HCT116 (cell line): ENCODE results near the gene TUBA4A. TPM values are rescaled to one million over a fixed set of nuclear protein-coding genes. Genes with fewer than 3 reads are reported as not detected.

Source experiments
- ATAC-seq: fragments of 200-7000 bp; cut with Tn5 transposase; 2 replicates; pipeline ENCODE4 v1.9.1; 2020; ENCODE audit warnings: mild to moderate bottlenecking, moderate library complexity
- BruUV-seq: library from RNA; stranded (reverse); fragments of 400-500 nt; replicated peaks from 2 replicates; lab custom pipeline; 2021; lab: Mats Ljungman, UMichigan
- CTCF ChIA-PET: fragments of 300-600 bp; sonication (Branson Sonifier 250); formaldehyde crosslinking; loops from one replicate; lab custom pipeline; 2021; ENCODE audit warnings: antibody characterized with exemption; lab: Charles Lee
- POLR2A ChIA-PET: fragments of 300-600, 350-600 bp; sonication (Branson Sonifier 250); formaldehyde crosslinking; loops from one replicate; lab custom pipeline; 2021; ENCODE audit warnings: antibody characterized with exemption; lab: Charles Lee
- RAD21 ChIA-PET, 2 experiments: fragments of 300-600 bp; sonication (Branson Sonifier 250); formaldehyde crosslinking; loops; one replicate each; lab custom pipeline; 2023; ENCODE audit warnings: low total read pairs in 2 of 2; ENCODE audit not compliant: uncharacterized antibody in 2 of 2, unreplicated experiment in 2 of 2, low non-redundant PET in 1 of 2; lab: Charles Lee
- DNase-seq: peaks from one replicate; pipeline ENCODE4 v3.0.0-alpha.2; 2010; ENCODE audit warnings: low read depth, low spot score
- H2AFZ ChIP-seq: fragments of 200-600 bp; shearing (Covaris generic), sonication (generic); 2 replicates; pipeline ENCODE4 v1.6.1; 2017; ENCODE audit warnings: low read depth, mixed run types, mixed read lengths, antibody characterized with exemption, low read length; ENCODE audit not compliant: poor library complexity, severe bottlenecking
- H3K27ac ChIP-seq: 2 replicates; pipeline ENCODE4 v1.5.1; 2012; ENCODE audit warnings: low read depth, low read length
- H3K27me3 ChIP-seq: fragments of 200-600 bp; sonication (generic); 2 replicates; pipeline ENCODE4 v1.6.1; 2016; ENCODE audit warnings: mixed run types, low read length, mixed read lengths; ENCODE audit not compliant: insufficient read depth
- H3K36me3 ChIP-seq, 2 experiments: fragments of 200-500 bp in 1 of 2; fragments of 200-600 bp in 1 of 2; sonication (Bioruptor generic) in 1 of 2; sonication (generic) in 1 of 2; 2 replicates each; pipeline versions ENCODE4 v1.5.1 to v1.6.1; 2014 to 2016; ENCODE audit warnings: low read length in 2 of 2, inconsistent platforms in 1 of 2, mixed read lengths in 1 of 2, mixed run types in 1 of 2; ENCODE audit not compliant: insufficient read depth in 2 of 2, control insufficient read depth in 1 of 2
- H3K4me1 ChIP-seq, 2 experiments: fragments of 200-600 bp in 1 of 2; sonication (generic) in 1 of 2; 2 replicates each; pipeline versions ENCODE4 v1.5.1 to v1.6.1; 2012 to 2017; ENCODE audit warnings: low read length in 2 of 2, inconsistent platforms in 1 of 2, mild to moderate bottlenecking in 1 of 2, mixed read lengths in 1 of 2, mixed run types in 1 of 2, moderate library complexity in 1 of 2; ENCODE audit not compliant: insufficient read depth in 2 of 2, control insufficient read depth in 1 of 2
- H3K4me2 ChIP-seq: fragments of 200-600 bp; sonication (generic); 2 replicates; pipeline ENCODE4 v1.6.1; 2017; ENCODE audit warnings: mixed run types, low read length, mixed read lengths
- H3K4me3 ChIP-seq, 2 experiments: fragments of 200-600 bp in 1 of 2; sonication (generic) in 1 of 2; replicated peaks in 1 of 2; 2 replicates each; pipeline ENCODE4 v1.5.1; 2011 to 2016; ENCODE audit warnings: low read length in 2 of 2, control low read depth in 1 of 2, low read depth in 1 of 2, mild to moderate bottlenecking in 1 of 2, mixed read lengths in 1 of 2, mixed run types in 1 of 2
- H3K79me2 ChIP-seq: fragments of 200-600 bp; sonication (generic); 2 replicates; pipeline ENCODE4 v1.6.1; 2017; ENCODE audit warnings: mild to moderate bottlenecking, mixed run types, low read length, moderate library complexity, mixed read lengths; ENCODE audit not compliant: insufficient read depth
- H3K9ac ChIP-seq: fragments of 200-600 bp; sonication (generic); 2 replicates; pipeline ENCODE4 v1.6.1; 2016; ENCODE audit warnings: low read length, mixed read lengths
- H3K9me2 ChIP-seq: fragments of 200-600 bp; sonication (generic), shearing (Covaris generic); 2 replicates; pipeline ENCODE4 v1.6.1; 2017; ENCODE audit warnings: mixed run types, mild to moderate bottlenecking, moderate library complexity; ENCODE audit not compliant: insufficient read depth
- H3K9me3 ChIP-seq, 2 experiments: fragments of 200-500 bp in 1 of 2; fragments of 200-600 bp in 1 of 2; sonication (Bioruptor generic) in 1 of 2; sonication (generic) in 1 of 2; 2 replicates each; pipeline ENCODE4 v1.6.1; 2014 to 2017; ENCODE audit warnings: low read length in 2 of 2, mixed read lengths in 2 of 2, inconsistent platforms in 1 of 2, low read depth in 1 of 2, mild to moderate bottlenecking in 1 of 2, mixed run types in 1 of 2, moderate library complexity in 1 of 2; ENCODE audit not compliant: control insufficient read depth in 1 of 2, insufficient read depth in 1 of 2
- H4K20me1 ChIP-seq: fragments of 200-600 bp; sonication (generic), shearing (Covaris generic); 2 replicates; pipeline ENCODE4 v1.6.1; 2017; ENCODE audit warnings: mixed run types, mild to moderate bottlenecking, moderate library complexity; ENCODE audit not compliant: insufficient read depth
- EGR1 ChIP-seq: IDR thresholded peaks from 2 replicates; pipeline ENCODE4 v1.6.1; 2012; ENCODE audit warnings: low read depth
- ELF1 ChIP-seq: IDR thresholded peaks from 2 replicates; pipeline ENCODE4 v1.6.1; 2012; ENCODE audit warnings: low read depth, borderline replicate concordance
- EZH2 ChIP-seq: fragments of 200-600 bp; sonication (generic); IDR thresholded peaks from 2 replicates; pipeline ENCODE4 v1.6.1; 2017; ENCODE audit warnings: antibody characterized with exemption, mixed run types
- EZH2phosphoT487 ChIP-seq: fragments of 200-600 bp; IDR thresholded peaks from 2 replicates; pipeline ENCODE4 v1.6.1; 2018; ENCODE audit warnings: antibody characterized with exemption, borderline replicate concordance
- FOSL1 ChIP-seq: IDR thresholded peaks from 2 replicates; pipeline ENCODE4 v1.6.1; 2012; ENCODE audit warnings: low read depth
- JUND ChIP-seq: IDR thresholded peaks from 2 replicates; pipeline ENCODE4 v1.6.1; 2012
- MAX ChIP-seq: IDR thresholded peaks from 2 replicates; pipeline ENCODE4 v1.6.1; 2012
- POLR2A ChIP-seq: IDR thresholded peaks from 2 replicates; pipeline ENCODE4 v1.7.0; 2011; ENCODE audit warnings: borderline replicate concordance; ENCODE audit not compliant: insufficient read depth, insufficient read length; ENCODE audit errors: extremely low read depth
- RAD21 ChIP-seq: IDR thresholded peaks from 2 replicates; pipeline ENCODE4 v1.6.1; 2012; ENCODE audit warnings: low read depth, mild to moderate bottlenecking
- REST ChIP-seq: IDR thresholded peaks from 2 replicates; pipeline ENCODE4 v1.6.1; 2012; ENCODE audit warnings: low read depth
- SIN3A ChIP-seq: IDR thresholded peaks from 2 replicates; pipeline ENCODE4 v1.6.1; 2012; ENCODE audit warnings: low read depth
- SP1 ChIP-seq: IDR thresholded peaks from 2 replicates; pipeline ENCODE4 v1.6.1; 2012; ENCODE audit warnings: low read depth
- SRF ChIP-seq: IDR thresholded peaks from 2 replicates; pipeline ENCODE4 v1.6.1; 2012; ENCODE audit warnings: low read depth
- TCF7L2 ChIP-seq: IDR thresholded peaks from 2 replicates; pipeline ENCODE4 v1.7.0; 2011; ENCODE audit warnings: borderline replicate concordance, inconsistent platforms; ENCODE audit not compliant: insufficient read depth, insufficient read length; ENCODE audit errors: extremely low read depth
- YY1 ChIP-seq: IDR thresholded peaks from 2 replicates; pipeline ENCODE4 v1.6.1; 2011; ENCODE audit warnings: low read length, low read depth, moderate library complexity, mild to moderate bottlenecking; ENCODE audit not compliant: insufficient replicate concordance; ENCODE audit errors: extremely low read depth
- ZFX ChIP-seq: fragments of 450-650 bp; IDR thresholded peaks from 2 replicates; pipeline ENCODE4 v1.6.1; 2017
- ZNF274 ChIP-seq: fragments of 200-500 bp; sonication (Bioruptor generic); IDR thresholded peaks from 2 replicates; pipeline ENCODE4 v1.6.1; 2014; ENCODE audit warnings: mild to moderate bottlenecking, low read depth, low read length, inconsistent platforms
- intact Hi-C: fragments of 100-400 bp; cut with micrococcal nuclease; formaldehyde crosslinking; loops from 2 replicates; pipeline ENCODE4 v1.10.0; 2022
- total RNA-seq: library from RNA; stranded (reverse); gene quantifications from one replicate; pipeline ENCODE4 v1.2.1, GENCODE V29; 2021; ENCODE audit not compliant: unreplicated experiment

Gene TUBA4A
- total RNA-seq, 1 experiment from 2014 or later: 32.7 TPM

GRCh38 chr2:219225350-219225749, 28.4 kb downstream of the TUBA4A start:
- Histone ChIP-seq H3K27me3 (no peaks in the 10 kb centered on the region), H2AFZ (no peak overlapping the region), H3K9ac (no peak overlapping the region), H3K9me3 (no peaks in the 10 kb centered on the region), H4K20me1 (no peaks in the 10 kb centered on the region), H3K4me3 (no peak overlapping the region), H3K9me2 (no peaks in the 10 kb centered on the region), H3K36me3 (peaks cover 22 to 25% of the 10 kb centered on the region in 2 experiments; a peak in 3 of 4 replicates), H3K4me2 (no peak overlapping the region), H3K79me2 (peaks cover 20% of the 10 kb centered on the region), H3K4me1 (peaks cover 6 to 12% of the 10 kb centered on the region in 2 experiments; a peak in 3 of 4 replicates), H3K27ac (no peak overlapping the region)
- no peak for TF ChIP-seq EZH2
- TF ChIP-seq ZFX: no peak
- no peak for TF ChIP-seq SIN3A
- TF ChIP-seq SRF: no peak
- no peak for TF ChIP-seq POLR2A
- TF ChIP-seq JUND: no peak
- no peak for TF ChIP-seq TCF7L2
- ChIA-PET CTCF (no interaction called here), RAD21 (no interaction called here), POLR2A (no interaction called here)
- no peak for ATAC-seq
- no peak for DNase-seq
- intact Hi-C loops: loop anchor here (5.0 kb wide), 1 partner anchor 72 kb away; no protein-coding TSS in a partner anchor
- BruUV-seq: no TSS peak

- CTCF ChIA-PET: no interaction called here
- H2AFZ ChIP-seq: no peak overlapping the region
- H3K9me2 ChIP-seq: no peaks in the 10 kb centered on the region
- peaks cover 11 to 19% of the 10 kb centered on the region in 2 experiments; a peak in 3 of 4 replicates for H3K4me1 ChIP-seq
- POLR2A ChIA-PET: no interaction called here
- H3K79me2 ChIP-seq: peaks cover 16% of the 10 kb centered on the region
- H3K4me3 ChIP-seq: no peak overlapping the region
- no peak overlapping the region for H3K27ac ChIP-seq
- H4K20me1 ChIP-seq: no peaks in the 10 kb centered on the region
- H3K36me3 ChIP-seq: peaks cover 25 to 26% of the 10 kb centered on the region in 2 experiments; a peak in 3 of 4 replicates
- no peak for DNase-seq
- no peaks in the 10 kb centered on the region for H3K9me3 ChIP-seq
- H3K27me3 ChIP-seq: no peaks in the 10 kb centered on the region
- intact Hi-C loops: no loop called here
- no peak overlapping the region for H3K9ac ChIP-seq
- no TSS peak for BruUV-seq
- no peak for TF ChIP-seq EGR1
- no peak for TF ChIP-seq MAX
- no peak for TF ChIP-seq RAD21
- no peak for TF ChIP-seq ZFX
- TF ChIP-seq EZH2phosphoT487: no peak
- TF ChIP-seq ELF1: no peak
- no peak for TF ChIP-seq SIN3A
- no peak for TF ChIP-seq YY1
- TF ChIP-seq ZNF274: no peak
- TF ChIP-seq REST: no peak
- TF ChIP-seq FOSL1: no peak
- no peak for TF ChIP-seq SRF
- TF ChIP-seq SP1: no peak
- TF ChIP-seq, all 23 proteins: peak for 0
- H3K4me2 ChIP-seq: no peak overlapping the region
- ATAC-seq: no peak
- RAD21 ChIA-PET: no interaction called here
These were observed 29.7 kb downstream of the TUBA4A start for GRCh38 chr2:219223831-219224610.
